Measurements from ENCODE around the gene GTF2I.
"Not testable (repeated sequence)": the region's sequence is repeated elsewhere in the genome, so short reads cannot be mapped to it uniquely, and the experiment has no call there.

The GTF2I gene

GRCh38 chr7:74717889-74718288, 60.4 kb downstream of the GTF2I start:
- no peak for DNase-seq (ENCODE audit: low read depth)

- no peak for DNase-seq (ENCODE audit: low read depth)
Observed at GRCh38 chr7:74718336-74718735, 60.8 kb downstream of the GTF2I start.

- DNase-seq (ENCODE audit: low read depth), result no peak
Observed at GRCh38 chr7:74722153-74722552, 64.6 kb downstream of the GTF2I start.

- DNase-seq (ENCODE audit: low read depth), result no peak
Observed at GRCh38 chr7:74725840-74726239, 68.3 kb downstream of the GTF2I start.

- DNase-seq (ENCODE audit: low read depth), result no peak
Observed at GRCh38 chr7:74726309-74727101, 69.0 kb downstream of the GTF2I start.

GRCh38 chr7:74728686-74729085, 71.2 kb downstream of the GTF2I start:
- not testable (repeated sequence) for DNase-seq (ENCODE audit: low read depth)

- not testable (repeated sequence) for DNase-seq (ENCODE audit: low read depth)
Observed at GRCh38 chr7:74730186-74730585, 72.7 kb downstream of the GTF2I start.

- DNase-seq (ENCODE audit: low read depth), result not testable (repeated sequence)
Observed at GRCh38 chr7:74739974-74740703, 82.6 kb downstream of the GTF2I start.

- DNase-seq (ENCODE audit: low read depth), result not testable (repeated sequence)
Observed at GRCh38 chr7:74743936-74744557, 86.5 kb downstream of the GTF2I start.

- DNase-seq (ENCODE audit: low read depth), result not testable (repeated sequence)
Observed at GRCh38 chr7:74753921-74754482, 96.5 kb downstream of the GTF2I start.

- DNase-seq (ENCODE audit: low read depth), result not testable (repeated sequence)
Observed at GRCh38 chr7:74756673-74757072, 99.2 kb downstream of the GTF2I start.

GRCh38 chr7:74758268-74758667, 100.8 kb downstream of the GTF2I start:
- DNase-seq (ENCODE audit: low read depth), result not testable (repeated sequence)

GRCh38 chr7:74758982-74759381, 101.5 kb downstream of the GTF2I start:
- not testable (repeated sequence) for DNase-seq (ENCODE audit: low read depth)

- DNase-seq (ENCODE audit: low read depth), result not testable (repeated sequence)
Observed at GRCh38 chr7:74765205-74765918, 107.8 kb downstream of the GTF2I start.

- not testable (repeated sequence) for DNase-seq (ENCODE audit: low read depth)
Observed at GRCh38 chr7:74766509-74766908, 109.0 kb downstream of the GTF2I start.

GRCh38 chr7:74766991-74767390, 109.5 kb downstream of the GTF2I start:
- DNase-seq (ENCODE audit: low read depth), result not testable (repeated sequence)

- not testable (repeated sequence) for DNase-seq (ENCODE audit: low read depth)
Observed at GRCh38 chr7:74770062-74770461, 112.5 kb downstream of the GTF2I start.

GRCh38 chr7:74772093-74772492, 114.6 kb downstream of the GTF2I start:
- DNase-seq (ENCODE audit: low read depth), result not testable (repeated sequence)

GRCh38 chr7:74773760-74774750, 116.5 kb downstream of the GTF2I start, which contains the start of gene NCF1:
TSS of gene NCF1 (plus strand) at chr7:74774011. CDS start at chr7:74774032, 21 bp downstream.
- not testable (repeated sequence) for DNase-seq (ENCODE audit: low read depth)

GRCh38 chr7:74775111-74775510, 117.6 kb downstream of the GTF2I start:
- DNase-seq (ENCODE audit: low read depth), result not testable (repeated sequence)
